Measurements from ENCODE around the gene PTGIR.
A peak's percentile ranks its signal among the peaks of the same experiment; 100 is the strongest.

The PTGIR gene

DNA sequence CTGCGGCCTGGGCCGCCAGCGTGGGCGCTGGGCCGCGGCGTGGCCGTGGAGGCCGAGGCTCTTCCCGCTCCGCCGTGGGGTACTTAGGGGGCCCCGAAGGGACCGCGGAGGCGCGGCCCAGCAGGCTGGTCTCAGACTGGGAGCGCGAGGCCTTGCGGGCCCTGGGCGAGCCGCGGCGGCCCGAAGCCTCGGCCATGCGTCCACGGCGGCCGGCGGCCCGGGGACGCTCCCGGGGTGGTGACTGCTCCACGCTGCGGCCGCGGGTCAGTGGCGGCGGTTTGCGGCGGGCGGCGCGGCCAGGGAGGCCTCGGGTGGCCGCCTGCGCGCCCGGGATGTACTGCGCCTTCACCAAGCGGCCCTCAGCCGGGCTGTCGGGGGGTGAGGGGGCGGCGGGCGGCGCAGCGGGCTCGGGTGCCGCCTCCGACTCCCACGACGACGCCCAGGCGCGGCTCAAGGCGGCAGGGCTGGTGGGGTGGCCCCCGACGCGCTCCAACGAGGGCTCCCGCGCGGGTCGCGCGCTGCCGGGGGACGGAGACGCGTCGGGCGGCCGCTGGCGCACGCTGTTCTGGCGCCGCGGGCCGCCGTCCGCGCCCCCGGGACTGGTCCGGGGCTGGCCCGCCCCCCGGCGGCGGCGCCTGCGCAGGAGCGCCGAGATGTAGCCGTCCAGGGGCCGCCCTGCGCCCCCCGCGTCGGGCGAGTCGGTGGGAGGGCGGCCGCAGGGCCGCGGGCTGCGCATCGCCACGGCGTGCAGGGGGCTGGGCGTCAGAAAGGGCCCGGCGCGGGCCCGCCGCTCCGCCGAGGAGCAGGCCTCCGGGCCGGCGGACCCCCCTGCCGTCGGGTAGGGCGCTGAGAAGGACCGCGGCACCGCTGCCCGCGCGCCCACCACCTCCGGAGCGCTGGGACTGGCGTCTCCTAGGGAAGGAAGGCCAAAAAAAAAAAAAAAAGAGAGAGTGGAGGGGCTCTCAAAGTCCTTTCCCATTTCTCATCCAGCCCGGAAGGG lies 24.4 kb upstream of the PTGIR start:
- Histone ChIP-seq H3K27ac (ENCODE audit: insufficient read depth in 1 of 2, low read depth in 1 of 2, low read length in 2 of 2, poor library complexity in 1 of 2, severe bottlenecking in 2 of 2) (no peak overlapping the region), H3K4me1 (ENCODE audit: control extremely low read depth in 1 of 4, control insufficient read depth in 4 of 4, insufficient read depth in 4 of 4, low read length in 3 of 4) (peaks cover 0 to 4% (median under 1%) of the 10 kb centered on the region in 4 experiments), H3K4me3 (ENCODE audit: control insufficient read depth in 1 of 7, extremely low read depth in 1 of 7, insufficient read depth in 4 of 7, low read depth in 2 of 7, low read length in 6 of 7) (no peak overlapping the region), H3K36me3 (ENCODE audit: control insufficient read depth in 4 of 4, insufficient read depth in 4 of 4, low read length in 3 of 4) (no peaks in the 10 kb centered on the region), H3K9me3 (ENCODE audit: control extremely low read depth in 1 of 5, control insufficient read depth in 4 of 5, insufficient read depth in 2 of 5, low read depth in 1 of 5, low read length in 4 of 5) (peaks cover 0 to 25% (median 18%) of the 10 kb centered on the region in 5 experiments), H3K27me3 (replicated peaks in 2 of 5; ENCODE audit: control insufficient read depth in 4 of 5, insufficient read depth in 5 of 5, low read length in 4 of 5) (peaks cover 4 to 69% (median 30%) of the 10 kb centered on the region in 5 experiments)
- ChIA-PET CTCF (no interaction called here), POLR2A (interaction anchor here (1.1 kb wide), 1 partner anchor 12 kb away, joined by 4 read pairs; the partner anchor contains the start of gene DACT3)
- DNase-seq = no peak
- WGBS (ENCODE audit: insufficient coverage) = 15% methylated on average over 117 of the region's 144 CpGs

DNA sequence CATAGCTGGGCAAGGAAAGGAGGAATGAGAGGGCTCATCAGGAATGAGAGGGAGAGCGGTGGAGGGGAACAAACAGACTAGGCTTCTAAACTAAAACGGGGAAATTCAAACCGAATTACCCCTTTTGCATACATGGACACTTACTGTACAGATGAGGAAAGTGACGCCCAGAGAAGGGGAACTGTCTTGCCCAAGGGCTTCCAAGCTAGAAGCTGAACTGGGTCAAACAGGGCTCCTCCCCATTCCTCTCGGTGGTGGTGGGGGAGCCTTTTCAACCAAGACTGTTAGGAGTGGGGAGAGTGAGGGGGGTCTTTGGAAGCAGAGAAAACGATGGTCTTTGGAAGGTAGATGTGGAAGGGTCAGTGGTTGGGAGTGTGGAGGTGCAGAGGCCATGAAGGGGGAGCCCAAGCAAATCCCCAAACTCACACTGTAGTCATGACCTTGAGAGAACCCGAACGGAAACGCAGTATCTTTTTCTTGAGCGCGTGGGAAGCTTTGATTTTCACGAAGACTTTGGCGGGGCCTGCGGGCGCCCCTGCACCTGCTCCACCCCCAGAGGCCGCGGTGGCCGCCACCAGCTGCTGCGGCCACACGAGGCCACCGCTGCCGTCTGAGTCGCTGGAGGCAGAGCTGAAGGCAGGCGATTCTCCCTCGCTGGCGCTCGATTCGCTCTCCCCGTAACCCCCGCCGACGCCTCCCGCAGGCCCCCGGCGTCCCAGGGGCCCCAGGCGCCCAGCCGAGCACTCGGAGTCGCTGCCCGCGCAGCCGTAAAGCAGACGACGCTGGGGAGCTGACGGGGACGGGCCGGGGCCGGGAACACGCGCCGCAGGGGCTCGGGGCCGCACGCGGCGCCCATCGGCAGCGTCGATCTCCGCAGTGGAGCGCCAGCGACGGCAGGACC lies 23.4 kb upstream of the PTGIR start:
- Histone ChIP-seq H3K36me3 (ENCODE audit: control insufficient read depth in 4 of 4, insufficient read depth in 4 of 4, low read length in 3 of 4) (no peaks in the 10 kb centered on the region), H3K27me3 (replicated peaks in 2 of 5; ENCODE audit: control insufficient read depth in 4 of 5, insufficient read depth in 5 of 5, low read length in 4 of 5) (peaks cover 4 to 65% (median 30%) of the 10 kb centered on the region in 5 experiments), H3K4me3 (ENCODE audit: control insufficient read depth in 1 of 7, extremely low read depth in 1 of 7, insufficient read depth in 4 of 7, low read depth in 2 of 7, low read length in 6 of 7) (no peak overlapping the region), H3K4me1 (ENCODE audit: control extremely low read depth in 1 of 4, control insufficient read depth in 4 of 4, insufficient read depth in 4 of 4, low read length in 3 of 4) (no peaks in the 10 kb centered on the region), H3K27ac (ENCODE audit: insufficient read depth in 1 of 2, low read depth in 1 of 2, low read length in 2 of 2, poor library complexity in 1 of 2, severe bottlenecking in 2 of 2) (no peak overlapping the region), H3K9me3 (ENCODE audit: control extremely low read depth in 1 of 5, control insufficient read depth in 4 of 5, insufficient read depth in 2 of 5, low read depth in 1 of 5, low read length in 4 of 5) (peaks cover 0 to 25% (median 18%) of the 10 kb centered on the region in 5 experiments)
- CTCF ChIA-PET = interaction anchor here (1.2 kb wide), 1 partner anchor 10 kb away, joined by 3 read pairs; no protein-coding TSS in a partner anchor
- DNase-seq = peak in 1 of 3 donors; percentile 36
- POLR2A ChIA-PET = interaction anchor here (1.1 kb wide), 1 partner anchor 13 kb away, joined by 4 read pairs; the partner anchor contains the start of gene DACT3
- WGBS (ENCODE audit: insufficient coverage) = 18% methylated on average over 62 of the region's 63 CpGs

DNA sequence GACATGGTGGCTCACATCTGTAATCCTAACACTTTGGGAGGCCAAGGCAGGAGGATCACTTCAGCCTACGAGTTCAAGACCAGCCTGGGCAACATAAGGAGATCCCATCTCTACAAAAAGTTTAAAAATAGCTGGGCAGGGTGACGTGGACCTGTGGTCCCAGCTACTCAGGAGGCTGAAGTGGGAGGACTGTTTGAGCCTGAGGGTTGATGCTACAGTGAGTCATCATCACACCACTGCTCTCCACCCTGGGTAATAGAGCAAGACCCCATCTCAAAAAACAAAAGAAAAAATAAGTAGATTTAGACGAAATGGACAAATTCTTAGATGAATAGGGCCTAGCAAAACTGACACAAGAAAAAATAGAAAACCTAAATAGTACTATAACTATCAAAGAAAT lies 21.5 kb upstream of the PTGIR start:
- Histone ChIP-seq H3K4me3 (ENCODE audit: control insufficient read depth in 1 of 7, extremely low read depth in 1 of 7, insufficient read depth in 4 of 7, low read depth in 2 of 7, low read length in 6 of 7) (no peak overlapping the region), H3K36me3 (ENCODE audit: control insufficient read depth in 4 of 4, insufficient read depth in 4 of 4, low read length in 3 of 4) (no peaks in the 10 kb centered on the region), H3K4me1 (ENCODE audit: control extremely low read depth in 1 of 4, control insufficient read depth in 4 of 4, insufficient read depth in 4 of 4, low read length in 3 of 4) (no peaks in the 10 kb centered on the region), H3K27me3 (replicated peaks in 2 of 5; ENCODE audit: control insufficient read depth in 4 of 5, insufficient read depth in 5 of 5, low read length in 4 of 5) (peaks cover 4 to 60% (median 29%) of the 10 kb centered on the region in 5 experiments), H3K27ac (ENCODE audit: insufficient read depth in 1 of 2, low read depth in 1 of 2, low read length in 2 of 2, poor library complexity in 1 of 2, severe bottlenecking in 2 of 2) (no peak overlapping the region), H3K9me3 (ENCODE audit: control extremely low read depth in 1 of 5, control insufficient read depth in 4 of 5, insufficient read depth in 2 of 5, low read depth in 1 of 5, low read length in 4 of 5) (peaks cover 0 to 25% (median 18%) of the 10 kb centered on the region in 5 experiments)
- POLR2A ChIA-PET = no interaction called here
- no peak for DNase-seq
- CTCF ChIA-PET = interaction anchor here (1.0 to 1.7 kb wide), 2 partner anchors 15 to 32 kb away, joined by 3 read pairs; partner anchors contain the start of gene DACT3
- 94% methylated on average over 2 of the region's 3 CpGs for WGBS (ENCODE audit: insufficient coverage)

DNA sequence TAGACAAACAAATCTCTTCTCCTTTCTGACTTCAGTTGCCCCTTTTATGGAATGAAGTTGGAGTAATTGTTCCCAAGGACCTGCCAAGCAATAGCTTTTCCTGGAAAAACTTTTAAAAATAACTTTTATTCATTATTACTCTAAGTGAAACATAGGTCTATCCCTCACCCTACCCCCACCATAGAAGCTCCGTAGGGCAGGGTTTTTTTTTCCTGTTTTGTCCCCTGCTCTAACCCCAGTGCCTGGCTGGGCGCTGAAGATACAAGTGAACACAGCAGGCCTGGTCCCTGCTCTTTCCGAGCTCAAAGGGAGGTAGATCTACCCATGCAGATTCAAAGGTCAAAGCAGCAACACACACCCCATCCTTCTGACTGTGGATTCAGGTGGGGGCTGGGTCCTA lies 19.8 kb upstream of the PTGIR start:
- ChIA-PET POLR2A (interaction anchor here (1.0 kb wide), 1 partner anchor 13 kb away, joined by 4 read pairs; no protein-coding TSS in a partner anchor), CTCF (interaction anchor here (0.9 to 1.2 kb wide), 2 partner anchors 28 to 30 kb away, joined by 3 read pairs; no protein-coding TSS in a partner anchor)
- peaks cover 0 to 25% (median 18%) of the 10 kb centered on the region in 5 experiments for H3K9me3 ChIP-seq (ENCODE audit: control extremely low read depth in 1 of 5, control insufficient read depth in 4 of 5, insufficient read depth in 2 of 5, low read depth in 1 of 5, low read length in 4 of 5)
- peaks cover 2 to 5% (median 4%) of the 10 kb centered on the region in 4 experiments for H3K4me1 ChIP-seq (ENCODE audit: control extremely low read depth in 1 of 4, control insufficient read depth in 4 of 4, insufficient read depth in 4 of 4, low read length in 3 of 4)
- H3K36me3 ChIP-seq (ENCODE audit: control insufficient read depth in 4 of 4, insufficient read depth in 4 of 4, low read length in 3 of 4) = no peaks in the 10 kb centered on the region
- peaks cover 4 to 61% (median 23%) of the 10 kb centered on the region in 5 experiments for H3K27me3 ChIP-seq (replicated peaks in 2 of 5; ENCODE audit: control insufficient read depth in 4 of 5, insufficient read depth in 5 of 5, low read length in 4 of 5)
- WGBS (ENCODE audit: insufficient coverage) = 80% methylated on average over 1 of the region's 3 CpGs
- DNase-seq = no peak
- H3K4me3 ChIP-seq (ENCODE audit: control insufficient read depth in 1 of 7, extremely low read depth in 1 of 7, insufficient read depth in 4 of 7, low read depth in 2 of 7, low read length in 6 of 7) = no peak overlapping the region
- H3K27ac ChIP-seq (ENCODE audit: insufficient read depth in 1 of 2, low read depth in 1 of 2, low read length in 2 of 2, poor library complexity in 1 of 2, severe bottlenecking in 2 of 2) = no peak overlapping the region

DNA sequence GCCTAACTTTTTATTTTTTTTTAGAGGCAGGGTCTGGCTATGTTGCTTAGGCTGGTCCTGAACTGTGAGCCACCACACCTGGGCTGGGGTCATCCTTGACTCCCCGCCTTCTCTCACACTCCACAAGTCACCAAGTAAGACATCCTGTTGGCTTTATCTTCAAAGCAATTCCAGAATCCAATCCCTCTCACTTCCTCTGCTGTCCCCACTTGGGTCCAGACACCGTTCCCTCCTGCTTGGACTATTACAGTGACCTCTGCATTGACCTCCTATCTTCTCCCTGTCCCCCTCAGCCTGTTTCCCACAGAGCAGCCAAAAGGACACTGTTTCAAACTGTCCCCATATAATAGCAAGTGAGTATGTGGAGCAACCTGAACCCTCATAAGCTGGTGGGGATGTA lies 15.8 kb upstream of the PTGIR start:
- H3K27me3 ChIP-seq (replicated peaks in 2 of 5; ENCODE audit: control insufficient read depth in 4 of 5, insufficient read depth in 5 of 5, low read length in 4 of 5) = peaks cover 0 to 44% (median 9%) of the 10 kb centered on the region in 5 experiments
- 91% methylated on average over 2 of the region's 2 CpGs for WGBS (ENCODE audit: insufficient coverage)

DNA sequence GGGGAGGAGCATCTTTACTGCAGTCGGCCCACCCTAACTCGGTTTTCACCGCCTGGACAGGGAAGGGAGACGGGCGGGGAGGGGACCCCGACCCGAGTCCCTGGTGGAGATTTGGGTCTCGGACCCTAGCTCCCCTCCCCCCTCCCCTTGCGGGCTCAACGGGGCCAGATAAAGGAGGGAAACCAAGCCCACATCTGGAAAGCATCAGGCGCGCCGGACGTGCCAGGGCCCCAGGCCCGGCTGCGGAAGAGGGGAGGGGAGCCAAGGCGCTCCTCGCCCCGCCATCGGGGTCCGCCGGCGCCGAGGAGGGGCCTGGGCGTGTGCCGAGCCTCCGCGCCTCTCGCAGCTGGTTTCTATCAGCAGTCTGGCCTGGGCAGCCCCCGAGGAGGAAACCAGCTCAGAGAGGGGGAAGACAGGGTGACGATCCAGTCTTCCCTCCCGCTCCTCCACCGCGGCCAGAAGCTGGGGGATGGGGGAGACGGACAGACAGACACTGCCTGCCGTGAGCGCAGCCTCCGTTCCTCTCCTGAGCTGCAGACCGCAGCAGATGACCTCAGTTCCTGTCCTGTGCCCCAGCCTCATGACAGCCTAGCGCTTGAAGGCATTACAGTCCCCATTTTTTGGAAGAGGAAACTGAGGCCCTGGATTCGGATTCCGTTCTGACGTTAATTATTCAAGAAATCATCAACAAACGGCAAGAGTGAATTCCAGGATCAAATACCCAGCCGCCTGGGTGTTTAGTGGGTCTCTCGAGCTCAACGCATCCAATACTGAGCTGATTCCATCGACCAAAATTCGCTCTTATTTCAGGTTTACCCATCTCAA lies 14.7 kb upstream of the PTGIR start:
- 6% methylated on average over 32 of the region's 49 CpGs for whole genome bisulfite sequencing (ENCODE audit: insufficient coverage)
- CTCF ChIA-PET = interaction anchor here (0.9 to 1.7 kb wide), 3 partner anchors 9 to 88 kb away, joined by 3 to 4 read pairs (median 3); no protein-coding TSS in a partner anchor
- Histone ChIP-seq H3K27me3 (replicated peaks in 2 of 5; ENCODE audit: control insufficient read depth in 4 of 5, insufficient read depth in 5 of 5, low read length in 4 of 5) (peaks cover 0 to 52% (median 7%) of the 10 kb centered on the region in 5 experiments), H3K4me1 (ENCODE audit: control extremely low read depth in 1 of 4, control insufficient read depth in 4 of 4, insufficient read depth in 4 of 4, low read length in 3 of 4) (peaks cover 3 to 35% (median 27%) of the 10 kb centered on the region in 4 experiments), H3K4me3 (ENCODE audit: control insufficient read depth in 1 of 7, extremely low read depth in 1 of 7, insufficient read depth in 4 of 7, low read depth in 2 of 7, low read length in 6 of 7) (peak overlapping the region; percentile 18 to 69 (median 57)), H3K36me3 (ENCODE audit: control insufficient read depth in 4 of 4, insufficient read depth in 4 of 4, low read length in 3 of 4) (no peaks in the 10 kb centered on the region), H3K9me3 (ENCODE audit: control extremely low read depth in 1 of 5, control insufficient read depth in 4 of 5, insufficient read depth in 2 of 5, low read depth in 1 of 5, low read length in 4 of 5) (no peaks in the 10 kb centered on the region), H3K27ac (ENCODE audit: insufficient read depth in 1 of 2, low read depth in 1 of 2, low read length in 2 of 2, poor library complexity in 1 of 2, severe bottlenecking in 2 of 2) (no peak overlapping the region)
- peak in 2 of 3 donors; percentile 71 to 83 for DNase-seq
- POLR2A ChIA-PET = interaction anchor here (0.7 to 0.9 kb wide), 2 partner anchors 19 to 21 kb away, joined by 3 to 4 read pairs; partner anchors contain the start of gene DACT3

More for the DNA sequence above, 15.8 kb upstream of the PTGIR start:
- ChIA-PET CTCF (interaction anchor here (1.7 to 2.2 kb wide), 2 partner anchors 10 to 21 kb away, joined by 4 to 5 read pairs; partner anchors contain the start of gene DACT3), POLR2A (interaction anchor here (0.7 to 0.9 kb wide), 2 partner anchors 18 to 20 kb away, joined by 3 to 4 read pairs; partner anchors contain the start of gene DACT3)
- H3K36me3 ChIP-seq (ENCODE audit: control insufficient read depth in 4 of 4, insufficient read depth in 4 of 4, low read length in 3 of 4) = no peaks in the 10 kb centered on the region
- DNase-seq = no peak
- no peak overlapping the region for H3K27ac ChIP-seq (ENCODE audit: insufficient read depth in 1 of 2, low read depth in 1 of 2, low read length in 2 of 2, poor library complexity in 1 of 2, severe bottlenecking in 2 of 2)
- no peak overlapping the region for H3K4me3 ChIP-seq (ENCODE audit: control insufficient read depth in 1 of 7, extremely low read depth in 1 of 7, insufficient read depth in 4 of 7, low read depth in 2 of 7, low read length in 6 of 7)
- peaks cover 3 to 28% (median 25%) of the 10 kb centered on the region in 4 experiments for H3K4me1 ChIP-seq (ENCODE audit: control extremely low read depth in 1 of 4, control insufficient read depth in 4 of 4, insufficient read depth in 4 of 4, low read length in 3 of 4)
- no peaks in the 10 kb centered on the region for H3K9me3 ChIP-seq (ENCODE audit: control extremely low read depth in 1 of 5, control insufficient read depth in 4 of 5, insufficient read depth in 2 of 5, low read depth in 1 of 5, low read length in 4 of 5)

All from common myeloid progenitor, CD34-positive (primary cell).